HEK293T (cell line): ENCODE data around the gene MPP3.

Experiments used
- CTCF ChIA-PET: fragments of 350-600 bp; formaldehyde crosslinking; extraction: SDS; loops from one replicate; lab custom pipeline; 2021; ENCODE audit warnings: antibody characterized with exemption, inconsistent platforms; lab: Yijun Ruan, JAX
- POLR2A ChIA-PET: fragments of 350-600 bp; formaldehyde crosslinking; extraction: SDS; loops from one replicate; lab custom pipeline; 2020; ENCODE audit warnings: antibody characterized with exemption, inconsistent platforms; lab: Yijun Ruan, JAX
- DNase-seq: peaks from one replicate; pipeline ENCODE4 v3.0.0; 2012; ENCODE audit warnings: mixed read lengths; ENCODE audit errors: extremely low spot score
- ARNT ChIP-seq: fragments of 450-650 bp; IDR thresholded peaks from 2 replicates; pipeline ENCODE4 v1.6.1; 2017; ENCODE audit warnings: mild to moderate bottlenecking
- BHLHE40 ChIP-seq: fragments of 450-650 bp; IDR thresholded peaks from 2 replicates; pipeline ENCODE4 v1.6.1; 2016; ENCODE audit warnings: mild to moderate bottlenecking, moderate library complexity, borderline replicate concordance
- CTBP1 ChIP-seq: fragments of 450-650 bp; IDR thresholded peaks from 2 replicates; pipeline ENCODE4 v1.6.1; 2016; ENCODE audit warnings: borderline replicate concordance
- ELF4 ChIP-seq: fragments of 450-650 bp; IDR thresholded peaks from 2 replicates; pipeline ENCODE4 v1.6.1; 2017; ENCODE audit warnings: antibody characterized with exemption
- FOXA1 ChIP-seq: fragments of 450-650 bp; IDR thresholded peaks from 2 replicates; pipeline ENCODE4 v1.6.1; 2016; ENCODE audit warnings: mild to moderate bottlenecking
- FOXK2 ChIP-seq: fragments of 450-650 bp; IDR thresholded peaks from 2 replicates; pipeline ENCODE4 v1.6.1; 2016; ENCODE audit warnings: mild to moderate bottlenecking
- FOXM1 ChIP-seq: fragments of 450-650 bp; IDR thresholded peaks from 2 replicates; pipeline ENCODE4 v1.6.1; 2017; ENCODE audit warnings: mild to moderate bottlenecking, borderline replicate concordance
- HDGF ChIP-seq: fragments of 450-650 bp; IDR thresholded peaks from 2 replicates; pipeline ENCODE4 v1.6.1; 2017; ENCODE audit warnings: antibody characterized with exemption, borderline replicate concordance
- L3MBTL2 ChIP-seq: fragments of 450-650 bp; conservative IDR thresholded peaks from 2 replicates; pipeline ENCODE4 v1.6.1; 2016; ENCODE audit warnings: mild to moderate bottlenecking
- LEF1 ChIP-seq: fragments of 450-650 bp; IDR thresholded peaks from 2 replicates; pipeline ENCODE4 v1.6.1; 2017; ENCODE audit warnings: mild to moderate bottlenecking, borderline replicate concordance
- NFRKB ChIP-seq: fragments of 450-650 bp; IDR thresholded peaks from 2 replicates; pipeline ENCODE4 v1.6.1; 2016; ENCODE audit warnings: mild to moderate bottlenecking, moderate library complexity
- SP1 ChIP-seq: fragments of 450-650 bp; IDR thresholded peaks from 2 replicates; pipeline ENCODE4 v1.6.1; 2017
- SUZ12 ChIP-seq: fragments of 450-650 bp; IDR thresholded peaks from 2 replicates; pipeline ENCODE4 v1.6.1; 2016; ENCODE audit warnings: mild to moderate bottlenecking
- TARDBP ChIP-seq: fragments of 450-650 bp; IDR thresholded peaks from 2 replicates; pipeline ENCODE4 v1.6.1; 2016
- ZNF384 ChIP-seq: fragments of 450-650 bp; IDR thresholded peaks from 2 replicates; pipeline ENCODE4 v1.6.1; 2016
- TF ChIP-seq, protein P1 (sequence below): fragments of 450-650 bp; IDR thresholded peaks from 2 replicates; pipeline ENCODE4 v1.6.1; 2016

The MPP3 gene

DNA sequence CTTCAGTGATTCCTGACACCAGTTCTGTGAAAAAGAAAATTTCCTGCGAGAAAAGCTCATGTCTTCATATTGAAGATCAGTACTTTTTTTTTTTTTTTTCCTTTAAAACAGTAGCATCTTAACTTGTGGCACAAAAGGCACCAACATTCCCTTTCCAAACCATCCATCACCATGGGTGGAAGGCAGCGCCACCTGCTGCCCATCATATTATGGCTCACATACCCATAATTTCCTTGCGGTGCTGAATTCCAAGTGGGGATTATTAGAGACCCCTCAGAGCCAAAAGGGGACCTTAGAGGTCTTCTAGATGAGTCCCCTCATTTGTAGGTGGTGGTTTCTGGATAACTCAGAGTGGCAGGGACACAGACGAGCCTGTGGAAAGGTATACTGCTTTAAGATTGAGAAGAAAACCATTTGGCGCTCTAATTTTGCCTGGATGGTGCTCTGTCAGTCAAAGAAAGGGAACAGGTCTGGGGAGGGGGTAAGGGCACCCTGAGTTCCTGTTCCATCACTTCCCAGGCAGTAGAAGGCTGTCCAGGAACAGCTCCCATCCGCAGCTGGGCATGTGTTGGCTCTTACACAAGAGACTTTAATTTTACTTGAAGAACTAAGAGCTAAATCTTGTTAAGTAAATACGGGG is 66.4 kb downstream of the MPP3 start:
- POLR2A ChIA-PET = interaction anchor here (1.3 kb wide), 1 partner anchor 12 kb away, joined by 6 read pairs; the partner anchor contains the start of gene DUSP3
- DNase-seq = peak; percentile 72
- TF ChIP-seq TARDBP = no peak
- no peak for TF ChIP-seq SUZ12
- TF ChIP-seq L3MBTL2 = no peak
- no peak for TF ChIP-seq ARNT
- no peak for TF ChIP-seq SP1
- TF ChIP-seq, protein P1, sequence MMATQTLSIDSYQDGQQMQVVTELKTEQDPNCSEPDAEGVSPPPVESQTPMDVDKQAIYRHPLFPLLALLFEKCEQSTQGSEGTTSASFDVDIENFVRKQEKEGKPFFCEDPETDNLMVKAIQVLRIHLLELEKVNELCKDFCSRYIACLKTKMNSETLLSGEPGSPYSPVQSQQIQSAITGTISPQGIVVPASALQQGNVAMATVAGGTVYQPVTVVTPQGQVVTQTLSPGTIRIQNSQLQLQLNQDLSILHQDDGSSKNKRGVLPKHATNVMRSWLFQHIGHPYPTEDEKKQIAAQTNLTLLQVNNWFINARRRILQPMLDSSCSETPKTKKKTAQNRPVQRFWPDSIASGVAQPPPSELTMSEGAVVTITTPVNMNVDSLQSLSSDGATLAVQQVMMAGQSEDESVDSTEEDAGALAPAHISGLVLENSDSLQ = no peak
- TF ChIP-seq FOXK2 = no peak
- no peak for TF ChIP-seq HDGF
- TF ChIP-seq FOXM1 = no peak
- TF ChIP-seq ELF4 = no peak
- no peak for TF ChIP-seq FOXA1
- no peak for TF ChIP-seq CTBP1
- TF ChIP-seq BHLHE40 = no peak
- no peak for TF ChIP-seq LEF1
- no peak for TF ChIP-seq NFRKB
- TF ChIP-seq ZNF384 = no peak
- CTCF ChIA-PET = interaction anchor here (0.5 to 3.3 kb wide), 20 partner anchors 8 to 242 kb away, joined by 3 to 23 read pairs (median 3); partner anchors contain the start of gene CD300LG

DNA sequence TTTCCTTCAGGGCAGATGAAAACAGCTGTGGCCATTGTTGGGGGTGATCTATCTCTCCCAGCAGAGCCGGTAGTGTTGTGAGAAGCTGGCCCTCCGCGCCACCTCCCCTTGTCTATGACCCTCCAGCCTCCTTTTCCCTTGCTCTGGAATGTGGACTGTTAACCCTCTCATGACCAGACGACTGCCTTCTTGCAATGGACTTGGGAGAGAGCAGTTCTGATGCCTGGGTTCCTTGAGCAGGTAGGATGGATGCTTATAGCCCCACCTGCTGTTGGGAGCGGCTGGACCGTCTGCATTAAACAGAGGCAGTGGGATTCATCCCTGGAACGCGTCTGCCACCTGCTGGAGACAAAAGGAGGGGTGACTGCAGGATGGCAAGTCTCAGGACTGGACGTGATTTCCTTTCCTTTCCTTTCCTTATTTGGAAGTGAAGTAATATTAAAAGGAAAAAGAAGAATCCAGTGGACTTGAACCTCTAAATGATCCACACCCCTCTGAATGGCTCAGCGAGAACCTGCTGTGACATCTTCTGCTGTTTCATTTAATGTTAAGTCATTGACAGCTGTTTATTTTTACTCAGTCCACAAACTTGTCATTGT is 72.6 kb downstream of the MPP3 start:
- POLR2A ChIA-PET = interaction anchor here (0.6 kb wide), 1 partner anchor 233 kb away, joined by 4 read pairs; no protein-coding TSS in a partner anchor
- TF ChIP-seq ARNT = peak; percentile 15; the same call in 1 of the 2 replicates
- TF ChIP-seq L3MBTL2 = no peak
- no peak for TF ChIP-seq HDGF
- TF ChIP-seq CTBP1 = peak; percentile 66; the same call in 1 of the 2 replicates
- DNase-seq = peak; percentile 90
- CTCF ChIA-PET = interaction anchor here (0.6 to 7.1 kb wide), 12 partner anchors 14 to 357 kb away, joined by 3 to 118 read pairs (median 4); no protein-coding TSS in a partner anchor

DNA sequence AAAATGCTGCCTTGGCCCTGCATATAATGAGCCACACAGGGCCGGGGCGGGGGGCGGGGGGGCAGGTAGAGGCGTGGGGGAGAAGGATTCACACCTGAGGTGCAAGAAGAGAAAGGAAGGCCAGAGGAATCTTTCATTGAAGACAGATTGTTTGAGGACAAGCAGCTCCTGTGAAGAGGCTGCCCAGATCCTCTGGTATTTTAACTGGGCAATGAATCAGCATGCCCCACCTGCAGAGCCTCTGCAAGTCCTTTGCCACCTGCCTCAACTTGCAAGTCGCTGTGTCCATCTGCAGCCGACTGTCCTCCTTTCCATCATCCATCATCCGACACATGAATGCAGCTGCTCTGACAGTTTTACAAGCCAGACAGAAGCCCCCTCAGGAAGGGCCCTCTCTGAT is 73.1 kb downstream of the MPP3 start:
- ChIA-PET CTCF (interaction anchor here (0.8 to 7.1 kb wide), 10 partner anchors 14 to 184 kb away, joined by 3 to 118 read pairs (median 5); no protein-coding TSS in a partner anchor), POLR2A (no interaction called here)
- TF ChIP-seq BHLHE40 (no peak), SUZ12 (no peak)
- DNase-seq = no peak

DNA sequence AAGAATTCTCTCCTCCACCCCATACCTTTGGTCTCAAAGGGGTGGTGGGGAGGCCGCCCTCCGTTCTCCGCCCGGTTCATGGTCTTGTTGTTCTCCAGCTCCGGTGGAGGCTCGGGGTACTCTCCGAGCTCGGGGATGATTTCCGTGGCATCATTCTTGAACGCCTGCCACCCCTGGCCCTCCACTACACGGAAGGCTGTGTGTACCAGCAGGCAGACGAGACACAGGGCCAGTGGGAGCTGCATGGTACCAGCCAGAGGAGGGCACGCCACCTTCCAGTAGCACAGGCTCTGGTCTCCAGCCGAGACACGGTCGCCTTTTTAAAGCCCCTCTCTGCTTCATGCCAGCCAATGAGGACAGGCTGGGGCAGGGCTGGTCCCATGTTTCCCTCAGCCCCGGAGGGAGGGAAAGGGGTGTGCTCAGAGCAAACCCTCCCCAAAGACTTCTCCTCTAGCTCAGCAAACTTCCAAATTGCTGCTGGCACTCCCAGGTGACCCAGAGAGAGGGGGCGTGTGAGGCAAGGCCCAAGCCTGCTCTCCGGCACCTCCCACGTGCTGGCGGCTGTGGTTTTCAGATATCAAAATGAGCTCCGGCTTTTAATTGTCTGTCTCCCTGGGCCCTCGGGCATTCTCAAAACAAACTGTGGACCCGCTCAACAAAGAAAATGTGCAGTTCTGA is 74.3 kb downstream of the MPP3 start, which contains the start of gene SOST:
Gene SOST (minus strand): TSS at position 295 of the 678 bp plus-strand sequence. CDS start 50 bp downstream, at position 245.
- TF ChIP-seq, protein P1 = no peak
- no peak for TF ChIP-seq SUZ12
- TF ChIP-seq SP1 = no peak
- TF ChIP-seq ELF4 = no peak
- no peak for TF ChIP-seq ARNT
- TF ChIP-seq HDGF = no peak
- TF ChIP-seq L3MBTL2 = no peak
- TF ChIP-seq CTBP1 = no peak
- no peak for TF ChIP-seq BHLHE40
- TF ChIP-seq FOXM1 = no peak
- TF ChIP-seq LEF1 = no peak
- no peak for TF ChIP-seq ZNF384
- no peak for TF ChIP-seq TARDBP
- no peak for TF ChIP-seq FOXK2
- no peak for DNase-seq
- ChIA-PET POLR2A (interaction anchor here (0.8 kb wide), 1 partner anchor 46 kb away, joined by 3 read pairs; no protein-coding TSS in a partner anchor), CTCF (interaction anchor here (0.5 to 7.1 kb wide), 5 partner anchors 60 to 1171 kb away, joined by 3 to 118 read pairs (median 5); no protein-coding TSS in a partner anchor)

DNA sequence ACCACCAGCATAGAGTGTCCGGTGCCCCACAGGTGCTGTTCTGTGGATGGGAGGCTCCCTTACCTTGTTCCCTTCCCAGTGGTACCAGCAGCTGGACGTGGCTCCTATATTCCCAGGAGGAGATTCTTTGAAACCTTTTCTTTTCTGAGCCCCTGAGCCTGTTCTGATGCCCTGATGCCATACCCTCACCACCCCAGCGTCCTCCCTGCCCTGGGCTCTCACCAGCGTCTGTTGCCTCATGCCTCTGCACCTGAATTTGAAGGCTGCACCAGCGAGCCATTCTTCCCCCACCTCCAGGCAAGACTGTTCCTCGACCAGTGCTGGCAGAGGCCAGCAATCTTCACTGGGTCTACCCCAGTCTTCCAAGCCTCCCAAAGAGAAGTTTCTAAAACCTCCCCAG is 74.9 kb downstream of the MPP3 start:
- DNase-seq = no peak
- ChIA-PET CTCF (interaction anchor here (0.5 to 7.1 kb wide), 4 partner anchors 59 to 1170 kb away, joined by 3 to 118 read pairs (median 19); no protein-coding TSS in a partner anchor), POLR2A (interaction anchor here (0.8 kb wide), 2 partner anchors 44 to 45 kb away, joined by 3 to 5 read pairs; no protein-coding TSS in a partner anchor)
- TF ChIP-seq ELF4 = no peak
- TF ChIP-seq HDGF = no peak
- no peak for TF ChIP-seq L3MBTL2
- TF ChIP-seq, protein P1 = no peak
- no peak for TF ChIP-seq NFRKB
- no peak for TF ChIP-seq SUZ12
- TF ChIP-seq FOXK2 = no peak
- no peak for TF ChIP-seq SP1
- no peak for TF ChIP-seq FOXA1
- TF ChIP-seq ZNF384 = no peak
- TF ChIP-seq TARDBP = no peak
- no peak for TF ChIP-seq FOXM1
- no peak for TF ChIP-seq BHLHE40
- TF ChIP-seq LEF1 = no peak
- TF ChIP-seq ARNT = no peak
- TF ChIP-seq CTBP1 = no peak
